Activated B cell treated with CpG ODN at 0.5 μM for 24 hours (primary cell): ENCODE data around the gene RASGRF2. TPM values are rescaled to one million over a fixed set of nuclear protein-coding genes. Genes with fewer than 3 reads are reported as not detected.

Source experiments
- ATAC-seq: fragments of 200-7000 bp; cut with Tn5 transposase; one replicate; pipeline ENCODE4 v1.10.0; 2021; ENCODE audit warnings: low read depth, mild to moderate bottlenecking, moderate library complexity
- CTCF ChIA-PET: fragments of 350-600 bp; sonication (Branson Sonifier 250); formaldehyde crosslinking; loops from one replicate; lab custom pipeline; 2021; ENCODE audit warnings: antibody characterized with exemption; lab: Charles Lee
- POLR2A ChIA-PET: fragments of 350-600 bp; sonication (Branson Sonifier 250); formaldehyde crosslinking; loops from one replicate; lab custom pipeline; 2021; ENCODE audit warnings: antibody characterized with exemption; lab: Charles Lee
- DNase-seq: peaks from one replicate; pipeline ENCODE4 v3.0.0; 2022
- H3K27ac Mint-ChIP-seq: one replicate; pipeline ENCODE4 v1.8.0; 2020; ENCODE audit warnings: mixed read lengths
- H3K27me3 Mint-ChIP-seq: one replicate; pipeline ENCODE4 v1.8.0; 2021; ENCODE audit warnings: mixed read lengths
- H3K36me3 Mint-ChIP-seq: one replicate; pipeline ENCODE4 v1.8.0; 2021; ENCODE audit warnings: low read depth, mixed read lengths
- H3K4me1 Mint-ChIP-seq: one replicate; pipeline ENCODE4 v1.8.0; 2021; ENCODE audit warnings: mixed read lengths
- H3K4me3 Mint-ChIP-seq: one replicate; pipeline ENCODE4 v1.8.0; 2020; ENCODE audit warnings: mild to moderate bottlenecking, mixed read lengths
- H3K9me3 Mint-ChIP-seq: one replicate; pipeline ENCODE4 v1.8.0; 2020; ENCODE audit warnings: mixed read lengths
- intact Hi-C: fragments of 100-400 bp; cut with micrococcal nuclease; formaldehyde crosslinking; loops from one replicate; pipeline ENCODE4 v1.15.1; 2024
- total RNA-seq: library from RNA; stranded (reverse); gene quantifications from 2 replicates; pipeline ENCODE4 v1.2.3, GENCODE V29; 2022
- TF ChIP-seq, protein P1 (sequence below): fragments of 200-600 bp; IDR thresholded peaks from one replicate; pipeline ENCODE4 v1.8.0; 2022; ENCODE audit warnings: antibody characterized with exemption, mild to moderate bottlenecking

The RASGRF2 gene
- total RNA-seq, 1 donor from 2014 or later, result 0.64 TPM

GRCh38 chr5:80990971-80991370, 30.8 kb downstream of the RASGRF2 start:
- intact Hi-C loops, result no loop called here
- Mint-ChIP-seq H3K4me1 (no peaks in the 10 kb centered on the region), H3K4me3 (no peak overlapping the region), H3K27ac (no peak overlapping the region), H3K27me3 (peaks cover 9% of the 10 kb centered on the region), H3K9me3 (no peaks in the 10 kb centered on the region), H3K36me3 (no peaks in the 10 kb centered on the region)
- TF ChIP-seq, protein P1, sequence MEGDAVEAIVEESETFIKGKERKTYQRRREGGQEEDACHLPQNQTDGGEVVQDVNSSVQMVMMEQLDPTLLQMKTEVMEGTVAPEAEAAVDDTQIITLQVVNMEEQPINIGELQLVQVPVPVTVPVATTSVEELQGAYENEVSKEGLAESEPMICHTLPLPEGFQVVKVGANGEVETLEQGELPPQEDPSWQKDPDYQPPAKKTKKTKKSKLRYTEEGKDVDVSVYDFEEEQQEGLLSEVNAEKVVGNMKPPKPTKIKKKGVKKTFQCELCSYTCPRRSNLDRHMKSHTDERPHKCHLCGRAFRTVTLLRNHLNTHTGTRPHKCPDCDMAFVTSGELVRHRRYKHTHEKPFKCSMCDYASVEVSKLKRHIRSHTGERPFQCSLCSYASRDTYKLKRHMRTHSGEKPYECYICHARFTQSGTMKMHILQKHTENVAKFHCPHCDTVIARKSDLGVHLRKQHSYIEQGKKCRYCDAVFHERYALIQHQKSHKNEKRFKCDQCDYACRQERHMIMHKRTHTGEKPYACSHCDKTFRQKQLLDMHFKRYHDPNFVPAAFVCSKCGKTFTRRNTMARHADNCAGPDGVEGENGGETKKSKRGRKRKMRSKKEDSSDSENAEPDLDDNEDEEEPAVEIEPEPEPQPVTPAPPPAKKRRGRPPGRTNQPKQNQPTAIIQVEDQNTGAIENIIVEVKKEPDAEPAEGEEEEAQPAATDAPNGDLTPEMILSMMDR, result no peak
- ATAC-seq, result no peak
- no peak for DNase-seq
- CTCF ChIA-PET, result no interaction called here
- POLR2A ChIA-PET, result no interaction called here

- ATAC-seq, result no peak
- intact Hi-C loops, result no loop called here
- Mint-ChIP-seq H3K27ac (no peak overlapping the region), H3K36me3 (no peaks in the 10 kb centered on the region), H3K4me3 (no peak overlapping the region), H3K9me3 (no peaks in the 10 kb centered on the region), H3K4me1 (peaks cover 7% of the 10 kb centered on the region), H3K27me3 (peaks cover 3% of the 10 kb centered on the region)
- CTCF ChIA-PET, result interaction anchor here (0.6 kb wide), 1 partner anchor 1804 kb away, joined by 4 read pairs; no protein-coding TSS in a partner anchor
- DNase-seq, result no peak
- POLR2A ChIA-PET, result no interaction called here
- TF ChIP-seq, protein P1, result no peak
Observed at GRCh38 chr5:80995908-80996307, 35.7 kb downstream of the RASGRF2 start.

GRCh38 chr5:80998590-80998979, 38.4 kb downstream of the RASGRF2 start:
- Mint-ChIP-seq H3K27me3 (peaks cover 3% of the 10 kb centered on the region), H3K27ac (no peak overlapping the region), H3K36me3 (no peaks in the 10 kb centered on the region), H3K4me3 (no peak overlapping the region), H3K4me1 (peaks cover 7% of the 10 kb centered on the region), H3K9me3 (no peaks in the 10 kb centered on the region)
- DNase-seq, result no peak
- ChIA-PET POLR2A (no interaction called here), CTCF (no interaction called here)
- TF ChIP-seq, protein P1, result no peak
- no peak for ATAC-seq
- intact Hi-C loops, result no loop called here

DNA sequence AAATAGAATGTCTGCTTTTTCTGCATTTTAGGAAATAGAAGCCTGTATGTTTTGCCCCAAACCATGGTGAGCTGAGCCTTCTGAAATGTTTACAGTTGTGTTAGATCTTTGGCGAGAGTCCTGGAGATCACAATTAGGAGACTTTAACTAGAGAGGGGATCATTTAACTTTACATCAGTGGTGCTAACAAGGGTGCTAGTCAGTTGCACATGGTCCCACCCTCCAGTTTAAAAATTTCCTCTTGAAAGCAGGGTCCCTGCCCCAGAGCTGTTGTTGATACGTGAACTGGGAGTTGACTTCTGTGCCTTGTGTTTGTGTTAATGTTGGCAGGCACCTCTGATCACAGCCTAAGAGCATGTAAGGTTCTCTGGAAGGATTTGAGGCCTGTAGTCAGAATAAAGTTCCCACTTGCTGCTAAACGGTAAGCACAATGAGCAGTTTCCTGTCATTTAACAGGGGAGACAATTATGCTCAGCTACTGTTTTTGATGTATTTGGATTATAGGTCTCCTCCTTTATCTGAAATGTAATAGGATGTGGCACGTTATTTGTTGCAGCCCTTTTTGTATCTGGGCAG, 43.7 kb downstream of the RASGRF2 start:
- intact Hi-C loops, result no loop called here
- no peak for ATAC-seq
- H3K27ac Mint-ChIP-seq, result no peak overlapping the region

DNA sequence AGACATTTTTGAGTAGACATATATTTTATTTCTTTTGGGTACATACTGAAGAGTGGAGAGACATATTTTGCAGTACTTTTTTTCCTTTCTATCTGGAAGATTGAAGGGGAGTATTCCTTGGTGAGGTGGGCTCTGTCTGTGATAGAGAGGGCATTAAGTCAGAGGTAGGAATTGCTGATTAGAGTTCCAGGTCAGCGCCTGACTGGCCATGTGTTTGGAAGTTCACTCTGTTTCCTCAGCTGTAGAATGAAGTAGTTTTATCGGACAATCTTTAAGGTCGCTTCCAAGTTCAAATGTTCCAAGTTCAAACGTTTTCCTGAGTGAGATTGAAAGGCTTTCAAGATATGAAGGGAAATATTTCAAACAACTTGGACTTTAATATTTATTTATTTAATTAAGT, 45.5 kb downstream of the RASGRF2 start:
- Mint-ChIP-seq H3K4me1 (peaks cover 11% of the 10 kb centered on the region), H3K9me3 (no peaks in the 10 kb centered on the region), H3K4me3 (no peak overlapping the region), H3K27ac (no peak overlapping the region), H3K36me3 (no peaks in the 10 kb centered on the region), H3K27me3 (peaks cover 9% of the 10 kb centered on the region)
- intact Hi-C loops, result no loop called here
- ATAC-seq (no peak), DNase-seq (no peak)
- ChIA-PET CTCF (no interaction called here), POLR2A (no interaction called here)
- TF ChIP-seq, protein P1, result no peak

More for the DNA sequence above, 43.7 kb downstream of the RASGRF2 start:
- no peak for DNase-seq
- ChIA-PET POLR2A (no interaction called here), CTCF (no interaction called here)
- Mint-ChIP-seq H3K4me1 (peaks cover 13% of the 10 kb centered on the region), H3K27me3 (peaks cover 10% of the 10 kb centered on the region), H3K9me3 (no peaks in the 10 kb centered on the region), H3K36me3 (no peaks in the 10 kb centered on the region), H3K4me3 (no peak overlapping the region)
- TF ChIP-seq, protein P1, result no peak
